VCaP (cell line): ENCODE measurements around the gene FAM163A.
"Not testable (repeated sequence)": the region's sequence is repeated elsewhere in the genome, so short reads cannot be mapped to it uniquely, and the experiment has no call there.

Experiments
- H3K27ac ChIP-seq: fragments of 450-650 bp; 2 replicates; pipeline ENCODE4 v1.5.1; 2017
- TF ChIP-seq, protein P1 (sequence below): fragments of 450-650 bp; conservative IDR thresholded peaks from 2 replicates; pipeline ENCODE4 v1.5.1; 2017; ENCODE audit warnings: mild to moderate bottlenecking, moderate library complexity

Gene FAM163A

DNA sequence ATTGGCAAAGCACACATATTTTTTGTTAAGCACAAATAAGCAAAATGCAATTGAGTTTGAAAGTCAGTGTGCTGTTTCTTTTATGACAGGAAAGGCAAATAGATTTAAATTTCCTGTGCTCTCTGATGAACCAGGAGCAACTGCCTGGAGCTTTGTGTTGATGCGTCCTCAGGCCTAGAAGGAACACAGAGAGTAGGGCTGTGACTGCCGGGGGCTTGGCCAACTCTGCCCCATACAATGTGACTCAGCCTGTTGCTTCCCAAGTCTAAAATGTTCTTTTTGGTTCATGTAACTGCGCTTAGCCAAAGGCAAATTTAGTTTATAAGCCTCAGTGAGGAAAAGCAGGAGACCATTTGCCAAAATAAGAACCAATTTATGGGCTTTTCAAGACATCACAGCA is 97.0 kb downstream of the FAM163A start:
- H3K27ac ChIP-seq = peak overlapping the region; percentile 94
- TF ChIP-seq, protein P1, sequence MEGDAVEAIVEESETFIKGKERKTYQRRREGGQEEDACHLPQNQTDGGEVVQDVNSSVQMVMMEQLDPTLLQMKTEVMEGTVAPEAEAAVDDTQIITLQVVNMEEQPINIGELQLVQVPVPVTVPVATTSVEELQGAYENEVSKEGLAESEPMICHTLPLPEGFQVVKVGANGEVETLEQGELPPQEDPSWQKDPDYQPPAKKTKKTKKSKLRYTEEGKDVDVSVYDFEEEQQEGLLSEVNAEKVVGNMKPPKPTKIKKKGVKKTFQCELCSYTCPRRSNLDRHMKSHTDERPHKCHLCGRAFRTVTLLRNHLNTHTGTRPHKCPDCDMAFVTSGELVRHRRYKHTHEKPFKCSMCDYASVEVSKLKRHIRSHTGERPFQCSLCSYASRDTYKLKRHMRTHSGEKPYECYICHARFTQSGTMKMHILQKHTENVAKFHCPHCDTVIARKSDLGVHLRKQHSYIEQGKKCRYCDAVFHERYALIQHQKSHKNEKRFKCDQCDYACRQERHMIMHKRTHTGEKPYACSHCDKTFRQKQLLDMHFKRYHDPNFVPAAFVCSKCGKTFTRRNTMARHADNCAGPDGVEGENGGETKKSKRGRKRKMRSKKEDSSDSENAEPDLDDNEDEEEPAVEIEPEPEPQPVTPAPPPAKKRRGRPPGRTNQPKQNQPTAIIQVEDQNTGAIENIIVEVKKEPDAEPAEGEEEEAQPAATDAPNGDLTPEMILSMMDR = no peak

DNA sequence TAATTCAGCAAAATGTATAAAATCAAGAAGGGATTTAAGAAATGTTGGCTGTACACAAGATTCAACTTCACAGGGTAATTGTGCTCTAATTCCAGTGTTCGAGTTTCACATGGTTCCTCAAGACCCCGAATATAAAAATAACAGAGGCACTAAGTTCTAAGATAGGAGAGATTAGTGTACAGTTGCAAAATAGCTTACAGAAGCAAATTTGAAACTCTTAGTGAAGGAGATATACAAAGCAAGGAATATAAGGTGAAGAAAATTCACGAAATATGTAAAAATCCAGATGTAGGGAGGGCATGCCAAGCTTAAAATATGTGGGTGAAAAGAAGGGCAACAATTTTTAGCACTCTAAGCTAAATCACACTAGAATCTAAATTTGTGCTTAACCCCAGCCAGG is 105.1 kb downstream of the FAM163A start:
- TF ChIP-seq, protein P1 = no peak
- H3K27ac ChIP-seq = no peak overlapping the region

DNA sequence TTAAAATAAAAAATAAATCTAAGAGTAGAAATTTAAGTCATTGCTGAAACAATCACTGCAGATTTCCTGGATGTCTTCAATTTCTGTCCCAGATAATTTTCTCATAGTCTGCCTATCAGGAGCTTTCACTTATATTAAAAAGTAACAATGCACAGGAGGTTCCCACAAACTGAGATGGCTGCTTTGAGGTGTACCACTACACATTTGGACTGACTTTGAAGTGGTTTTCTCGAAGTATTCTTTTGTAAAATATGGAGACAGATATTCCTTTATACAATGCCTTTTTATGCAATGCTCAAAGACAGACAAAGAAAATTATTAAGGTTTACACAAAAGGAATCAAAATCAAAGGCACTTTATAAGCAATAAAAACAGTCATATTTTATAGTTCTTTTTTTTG is 110.0 kb downstream of the FAM163A start:
- no peak overlapping the region for H3K27ac ChIP-seq
- TF ChIP-seq, protein P1 = no peak

DNA sequence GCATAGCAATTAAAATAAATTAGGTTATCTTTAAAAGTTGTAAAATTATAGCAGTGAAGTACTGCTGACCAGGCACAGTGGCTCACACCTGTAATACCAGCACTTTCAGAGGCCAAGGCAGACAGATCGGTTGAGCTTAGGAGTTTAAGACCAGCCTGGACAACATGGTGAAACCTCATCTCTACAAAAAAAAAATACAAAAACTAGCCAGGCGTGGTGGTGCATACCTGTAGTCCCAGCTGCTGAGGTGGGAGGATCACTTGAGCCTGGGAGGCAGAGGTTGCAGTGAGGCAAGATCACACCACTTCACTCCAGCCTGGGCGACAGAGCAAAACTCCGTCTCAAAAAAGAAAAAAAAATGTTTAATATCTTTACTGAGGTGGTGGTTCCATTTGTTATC is 112.7 kb downstream of the FAM163A start:
- H3K27ac ChIP-seq = not testable (repeated sequence)

DNA sequence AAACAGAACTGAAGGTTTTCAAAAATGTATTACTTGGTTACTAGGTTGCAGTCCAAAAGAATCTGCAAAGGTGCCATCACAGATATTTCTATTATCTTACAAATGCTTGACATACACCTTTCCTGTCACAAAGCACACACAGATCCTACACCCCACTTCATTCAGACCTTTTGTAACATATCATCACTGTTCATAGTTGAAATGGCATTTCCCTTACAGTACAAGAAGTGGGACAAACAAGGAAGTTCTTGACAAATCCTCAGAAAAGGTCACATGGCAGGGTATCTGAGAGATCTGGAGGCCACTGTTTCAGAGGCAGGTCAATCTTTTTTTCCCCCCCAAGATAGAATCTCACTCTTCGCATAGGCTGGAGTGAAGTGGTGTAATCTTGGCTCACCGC is 113.2 kb downstream of the FAM163A start:
- TF ChIP-seq, protein P1 = no peak
- H3K27ac ChIP-seq = no peak overlapping the region

DNA sequence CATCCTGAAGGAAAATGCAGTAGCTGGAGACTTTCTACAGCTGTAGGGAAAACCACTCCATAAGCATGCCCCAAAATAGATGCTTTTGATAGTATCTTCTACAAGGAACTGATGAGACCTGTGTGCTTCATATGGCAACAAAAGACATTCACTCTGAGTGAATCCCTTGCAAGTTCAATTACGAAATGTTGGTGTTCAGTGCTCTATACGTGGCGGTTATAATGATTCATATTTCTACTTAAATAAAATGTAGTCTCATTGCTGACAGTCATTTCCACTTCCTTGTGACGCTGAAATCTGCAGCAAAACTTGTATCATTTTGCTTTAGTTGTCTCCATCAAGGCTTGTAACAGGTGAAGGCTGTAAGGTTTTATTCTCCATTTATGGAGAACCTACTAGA is 113.9 kb downstream of the FAM163A start:
- TF ChIP-seq, protein P1 = no peak
- H3K27ac ChIP-seq = no peak overlapping the region

DNA sequence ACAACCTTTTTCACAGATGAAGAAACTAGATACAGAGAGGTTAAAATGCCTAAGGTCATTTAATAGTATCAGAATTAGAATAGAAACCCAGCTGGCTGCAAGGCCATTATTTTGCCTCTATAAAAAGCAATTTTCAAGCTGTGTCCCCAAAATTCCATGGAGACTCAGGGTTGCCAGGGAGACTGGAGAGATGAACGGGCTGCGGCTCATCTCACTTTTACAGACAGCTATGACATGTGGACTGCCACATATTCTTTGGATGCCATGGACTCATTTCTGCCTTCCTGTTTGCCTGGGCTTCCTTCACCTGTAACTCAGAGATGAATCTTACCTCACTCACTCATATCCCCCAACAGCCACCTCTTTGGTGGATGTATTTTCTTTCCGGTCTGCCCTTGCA is 117.6 kb downstream of the FAM163A start:
- no peak overlapping the region for H3K27ac ChIP-seq
- TF ChIP-seq, protein P1 = no peak

DNA sequence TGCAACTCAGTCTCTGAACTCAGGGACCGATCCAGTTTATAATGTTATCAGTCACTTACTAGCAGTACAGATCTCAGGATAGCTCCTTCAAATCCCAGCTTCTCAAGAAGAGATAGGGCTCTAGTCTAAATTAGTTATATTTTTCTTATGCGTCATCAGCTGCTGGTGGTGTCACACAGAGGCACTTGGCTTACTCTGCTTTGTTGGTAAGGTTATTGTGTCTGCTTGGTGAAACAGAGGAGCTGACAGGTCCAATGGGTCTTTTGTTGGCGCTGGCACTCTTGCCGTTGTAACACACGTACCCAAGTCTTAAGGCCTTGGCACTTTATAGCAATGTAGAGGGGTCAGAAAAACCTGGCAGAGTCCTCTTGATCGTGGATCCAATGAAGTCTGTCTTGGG is 122.3 kb downstream of the FAM163A start:
- TF ChIP-seq, protein P1 = no peak
- H3K27ac ChIP-seq = no peak overlapping the region
